Neural crest cell (in vitro differentiated cells): ENCODE results near the gene MPST. TPM values are rescaled to one million over a fixed set of nuclear protein-coding genes. Genes with fewer than 3 reads are reported as not detected.

Experiments used
- DNase-seq: peaks from one replicate; pipeline ENCODE4 v3.0.0; 2021; ENCODE audit warnings: low read depth, mixed read lengths, low spot score
- H3K27ac Mint-ChIP-seq: one replicate; pipeline ENCODE4 v1.8.0; 2021; ENCODE audit warnings: mild to moderate bottlenecking, mixed read lengths; ENCODE audit not compliant: unreplicated experiment
- H3K27me3 Mint-ChIP-seq: 2 replicates; pipeline ENCODE4 v1.8.0; 2021; ENCODE audit warnings: low read depth, mild to moderate bottlenecking, mixed read lengths
- H3K36me3 Mint-ChIP-seq: 2 replicates; pipeline ENCODE4 v1.8.0; 2021; ENCODE audit warnings: low read depth, mild to moderate bottlenecking, mixed read lengths
- H3K4me1 Mint-ChIP-seq: 2 replicates; pipeline ENCODE4 v1.8.0; 2021; ENCODE audit warnings: mixed read lengths
- H3K4me3 Mint-ChIP-seq: one replicate; pipeline ENCODE4 v1.8.0; 2021; ENCODE audit warnings: mild to moderate bottlenecking, mixed read lengths
- H3K9me3 Mint-ChIP-seq: 2 replicates; pipeline ENCODE4 v1.8.0; 2021; ENCODE audit warnings: mixed read lengths
- total RNA-seq: library from RNA; stranded (reverse); gene quantifications from 2 replicates; pipeline ENCODE4 v1.2.1, GENCODE V29; 2021
- TF ChIP-seq, protein P1 (sequence below): fragments of 200-600 bp; sonication (generic); conservative IDR thresholded peaks from 2 replicates; pipeline ENCODE4 v1.5.0; 2021; ENCODE audit warnings: antibody characterized with exemption, mild to moderate bottlenecking

The MPST gene
- total RNA-seq, 1 donor from 2014 or later, result 103 TPM

DNA sequence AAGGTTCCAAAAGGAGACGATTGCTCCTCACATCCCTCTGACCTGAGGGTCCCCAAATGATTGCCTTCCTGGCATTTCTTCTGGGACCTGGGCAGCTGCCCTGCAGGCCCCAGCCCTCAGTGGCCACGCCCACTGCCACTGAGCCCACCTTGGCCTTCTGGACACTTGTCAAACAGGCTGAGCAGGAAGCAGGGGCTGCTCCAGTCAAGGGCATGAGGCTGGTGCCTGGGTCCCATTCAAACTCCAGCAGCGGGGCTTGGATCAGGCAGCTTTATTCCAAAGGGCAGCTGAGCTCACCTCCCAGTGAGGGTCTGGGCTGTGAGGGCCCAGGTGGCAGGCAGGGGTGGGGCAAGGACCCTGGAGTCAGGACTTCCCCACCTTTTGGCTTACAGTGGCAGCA lies 45.6 kb downstream of the MPST start:
- Mint-ChIP-seq H3K27ac (no peak overlapping the region), H3K36me3 (no peaks in the 10 kb centered on the region), H3K4me3 (no peak overlapping the region), H3K27me3 (peaks cover 28% of the 10 kb centered on the region), H3K4me1 (no peaks in the 10 kb centered on the region), H3K9me3 (no peaks in the 10 kb centered on the region)
- DNase-seq, result no peak
- TF ChIP-seq, protein P1, sequence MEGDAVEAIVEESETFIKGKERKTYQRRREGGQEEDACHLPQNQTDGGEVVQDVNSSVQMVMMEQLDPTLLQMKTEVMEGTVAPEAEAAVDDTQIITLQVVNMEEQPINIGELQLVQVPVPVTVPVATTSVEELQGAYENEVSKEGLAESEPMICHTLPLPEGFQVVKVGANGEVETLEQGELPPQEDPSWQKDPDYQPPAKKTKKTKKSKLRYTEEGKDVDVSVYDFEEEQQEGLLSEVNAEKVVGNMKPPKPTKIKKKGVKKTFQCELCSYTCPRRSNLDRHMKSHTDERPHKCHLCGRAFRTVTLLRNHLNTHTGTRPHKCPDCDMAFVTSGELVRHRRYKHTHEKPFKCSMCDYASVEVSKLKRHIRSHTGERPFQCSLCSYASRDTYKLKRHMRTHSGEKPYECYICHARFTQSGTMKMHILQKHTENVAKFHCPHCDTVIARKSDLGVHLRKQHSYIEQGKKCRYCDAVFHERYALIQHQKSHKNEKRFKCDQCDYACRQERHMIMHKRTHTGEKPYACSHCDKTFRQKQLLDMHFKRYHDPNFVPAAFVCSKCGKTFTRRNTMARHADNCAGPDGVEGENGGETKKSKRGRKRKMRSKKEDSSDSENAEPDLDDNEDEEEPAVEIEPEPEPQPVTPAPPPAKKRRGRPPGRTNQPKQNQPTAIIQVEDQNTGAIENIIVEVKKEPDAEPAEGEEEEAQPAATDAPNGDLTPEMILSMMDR, result no peak

DNA sequence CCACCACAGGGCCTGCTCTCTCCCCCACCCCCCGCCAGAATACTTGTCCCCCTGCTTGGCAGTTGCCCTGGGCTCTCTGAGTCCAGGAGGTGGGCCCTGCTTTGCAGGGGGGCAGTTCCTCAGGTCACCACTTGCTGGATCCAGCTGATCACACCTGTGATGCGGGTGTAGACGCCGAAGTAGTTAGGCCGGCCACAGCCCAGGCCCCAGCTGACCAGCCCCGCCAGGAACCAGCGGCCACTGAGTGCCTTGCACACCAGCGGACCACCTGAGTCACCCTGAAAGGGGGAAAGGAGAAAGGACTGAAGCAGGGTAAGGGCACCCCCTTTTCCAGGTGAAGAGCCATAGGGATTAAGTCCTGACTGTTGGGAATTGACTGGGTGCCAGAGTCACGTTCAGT lies 46.4 kb downstream of the MPST start:
- Mint-ChIP-seq H3K4me3 (no peak overlapping the region), H3K9me3 (no peaks in the 10 kb centered on the region), H3K36me3 (no peaks in the 10 kb centered on the region), H3K4me1 (no peaks in the 10 kb centered on the region), H3K27ac (no peak overlapping the region), H3K27me3 (peaks cover 28% of the 10 kb centered on the region)
- no peak for DNase-seq
- TF ChIP-seq, protein P1, result no peak

DNA sequence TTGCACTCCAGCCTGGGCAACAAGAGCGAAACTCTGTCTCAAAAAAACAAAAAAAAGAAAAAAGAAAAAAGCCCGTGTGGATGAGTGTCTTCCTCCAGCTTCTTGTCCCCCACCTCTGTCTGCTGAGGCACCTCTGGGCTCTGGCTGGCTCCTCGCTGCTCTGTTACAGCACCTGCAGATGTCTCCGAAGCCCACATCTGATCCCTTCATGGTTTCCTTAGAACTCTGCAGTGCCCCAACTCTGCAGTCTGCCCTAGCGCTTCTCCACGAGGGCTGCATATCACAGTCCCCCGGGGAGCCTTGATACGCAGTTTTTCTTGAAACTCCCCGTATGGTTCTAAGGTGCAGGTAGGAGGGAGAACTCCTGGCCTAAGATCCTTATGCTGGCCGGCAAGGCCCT lies 47.9 kb downstream of the MPST start:
- H3K4me1 Mint-ChIP-seq, result no peaks in the 10 kb centered on the region
- H3K27ac Mint-ChIP-seq, result no peak overlapping the region
- H3K36me3 Mint-ChIP-seq, result no peaks in the 10 kb centered on the region
- no peak for DNase-seq
- TF ChIP-seq, protein P1, result no peak
- no peaks in the 10 kb centered on the region for H3K9me3 Mint-ChIP-seq
- H3K27me3 Mint-ChIP-seq, result peaks cover 28% of the 10 kb centered on the region
- H3K4me3 Mint-ChIP-seq, result no peak overlapping the region

DNA sequence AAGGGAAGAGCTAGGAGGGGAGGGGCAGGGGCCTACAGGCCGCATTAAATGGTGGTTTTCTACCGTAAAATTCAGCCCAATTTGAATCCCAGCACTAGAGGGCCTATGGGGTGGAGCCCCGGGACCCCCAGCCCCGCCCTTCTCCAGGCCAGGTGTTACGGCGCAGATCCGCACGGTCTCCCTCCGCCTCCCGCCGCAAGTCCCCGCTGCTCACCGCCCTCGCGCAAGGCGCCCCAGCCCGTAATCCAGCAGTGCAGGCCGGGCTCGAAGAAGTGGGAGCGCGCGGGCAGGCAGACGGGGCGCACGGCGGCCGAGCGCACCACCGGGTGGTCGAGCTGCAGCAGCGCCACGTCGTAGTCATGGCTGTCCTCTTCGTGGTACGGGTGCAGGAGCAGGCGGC lies 49.3 kb downstream of the MPST start:
- DNase-seq, result no peak
- TF ChIP-seq, protein P1, result no peak
- H3K9me3 Mint-ChIP-seq, result no peaks in the 10 kb centered on the region
- no peaks in the 10 kb centered on the region for H3K4me1 Mint-ChIP-seq
- H3K36me3 Mint-ChIP-seq, result no peaks in the 10 kb centered on the region
- H3K4me3 Mint-ChIP-seq, result no peak overlapping the region
- no peak overlapping the region for H3K27ac Mint-ChIP-seq
- peaks cover 28% of the 10 kb centered on the region for H3K27me3 Mint-ChIP-seq

DNA sequence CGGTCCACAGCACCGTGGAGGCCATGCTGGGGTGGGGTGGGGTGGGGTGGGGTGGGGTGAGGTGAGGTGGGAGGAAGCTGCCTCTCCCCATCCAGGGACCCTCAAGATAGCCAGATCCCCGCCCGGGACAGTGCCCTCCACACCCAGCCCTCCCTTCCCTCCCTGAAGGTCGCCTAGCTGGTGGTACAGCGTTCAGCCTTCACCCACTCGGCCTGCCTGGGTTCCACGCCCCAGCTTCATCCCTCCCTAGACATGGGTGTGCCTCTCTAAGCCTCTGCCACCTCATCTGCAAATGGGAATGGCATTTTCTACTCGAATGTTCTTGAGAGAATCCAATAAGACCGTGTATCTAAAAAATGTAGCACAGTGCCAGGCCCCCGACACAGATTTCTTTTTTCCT lies 49.8 kb downstream of the MPST start:
- TF ChIP-seq, protein P1, result no peak
- no peak for DNase-seq
- Mint-ChIP-seq H3K27ac (no peak overlapping the region), H3K9me3 (no peaks in the 10 kb centered on the region), H3K36me3 (no peaks in the 10 kb centered on the region), H3K27me3 (peaks cover 27% of the 10 kb centered on the region), H3K4me3 (peak overlapping the region; percentile 31), H3K4me1 (no peaks in the 10 kb centered on the region)

DNA sequence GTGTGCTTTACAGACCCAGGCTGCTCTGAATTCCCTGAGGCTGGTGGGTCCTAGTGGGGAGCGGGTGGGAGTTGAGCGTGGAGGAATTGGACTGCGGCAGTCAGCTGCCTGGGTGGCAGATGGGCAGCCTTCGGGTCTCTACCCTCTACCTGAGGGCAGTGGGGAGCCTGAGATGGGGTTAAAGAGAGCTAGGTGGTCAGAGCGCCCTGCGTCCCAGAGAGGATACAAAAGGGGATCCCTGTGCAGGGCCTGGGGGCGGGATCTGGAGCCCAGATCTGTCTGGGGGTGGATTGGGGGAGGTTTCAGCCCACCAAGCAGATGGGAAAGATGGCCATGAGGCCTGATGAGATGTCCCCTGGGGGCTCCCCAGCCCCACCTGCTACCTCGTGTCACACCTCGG lies 50.2 kb downstream of the MPST start:
- Mint-ChIP-seq H3K4me1 (no peaks in the 10 kb centered on the region), H3K27me3 (peaks cover 26% of the 10 kb centered on the region), H3K9me3 (no peaks in the 10 kb centered on the region), H3K27ac (no peak overlapping the region), H3K36me3 (no peaks in the 10 kb centered on the region), H3K4me3 (peak overlapping the region; percentile 31)
- TF ChIP-seq, protein P1, result no peak
- no peak for DNase-seq
